Neural progenitor cell (in vitro differentiated cells): ENCODE data around the gene PPIL1. TPM values are rescaled to one million over a fixed set of nuclear protein-coding genes. Genes with fewer than 3 reads are reported as not detected.
"Not testable (repeated sequence)": the region's sequence is repeated elsewhere in the genome, so short reads cannot be mapped to it uniquely, and the experiment has no call there.

ENCODE experiments used
- DNase-seq: peaks from one replicate; pipeline ENCODE4 v3.0.0-alpha.2; 2016; ENCODE audit warnings: low spot score
- H2AFZ ChIP-seq: fragments of 200-600 bp; sonication (generic); replicated peaks from 2 replicates; pipeline ENCODE4 v1.6.1; 2016; ENCODE audit warnings: antibody characterized with exemption
- H3F3A ChIP-seq: fragments of 200-600 bp; sonication (generic); 2 replicates; pipeline ENCODE4 v1.6.1; 2016; ENCODE audit warnings: antibody characterized with exemption, low read depth
- H3K27ac ChIP-seq: fragments of 200-600 bp; sonication (generic); 2 replicates; pipeline ENCODE4 v1.5.1; 2016; ENCODE audit warnings: mild to moderate bottlenecking
- H3K27me3 ChIP-seq: fragments of 200-600 bp; sonication (generic); 2 replicates; pipeline ENCODE4 v1.6.1; 2016; ENCODE audit warnings: mild to moderate bottlenecking, moderate library complexity
- H3K36me3 ChIP-seq: fragments of 200-600 bp; sonication (generic); 2 replicates; pipeline ENCODE4 v1.5.1; 2016
- H3K4me1 ChIP-seq: fragments of 200-600 bp; sonication (generic); 2 replicates; pipeline ENCODE4 v1.6.1; 2016; ENCODE audit warnings: mixed run types
- H3K4me2 ChIP-seq: fragments of 200-600 bp; sonication (generic); 2 replicates; pipeline ENCODE4 v1.6.1; 2016
- H3K4me3 ChIP-seq: fragments of 200-600 bp; sonication (generic); 2 replicates; pipeline ENCODE4 v1.5.1; 2016
- H3K79me2 ChIP-seq: fragments of 200-600 bp; sonication (generic); 2 replicates; pipeline ENCODE4 v1.6.1; 2016; ENCODE audit warnings: low read depth
- H3K9ac ChIP-seq: fragments of 200-600 bp; sonication (generic); 2 replicates; pipeline ENCODE4 v1.6.1; 2016
- H3K9me3 ChIP-seq: fragments of 200-600 bp; sonication (generic); 2 replicates; pipeline ENCODE4 v1.5.1; 2016; ENCODE audit warnings: low read depth
- H4K20me1 ChIP-seq: fragments of 200-600 bp; sonication (generic); 2 replicates; pipeline ENCODE4 v1.6.1; 2016; ENCODE audit warnings: low read depth
- H3K27ac Mint-ChIP-seq: 3 replicates; pipeline ENCODE4 v1.8.0; 2021; ENCODE audit warnings: mixed read lengths
- H3K27me3 Mint-ChIP-seq: 2 replicates; pipeline ENCODE4 v1.8.0; 2022; ENCODE audit warnings: low read depth, mild to moderate bottlenecking, inconsistent platforms, moderate library complexity, mixed read lengths; ENCODE audit not compliant: insufficient read depth
- H3K36me3 Mint-ChIP-seq: 3 replicates; pipeline ENCODE4 v1.8.0; 2021; ENCODE audit warnings: mixed read lengths
- H3K4me1 Mint-ChIP-seq: 3 replicates; pipeline ENCODE4 v1.8.0; 2021; ENCODE audit warnings: mixed read lengths
- H3K4me3 Mint-ChIP-seq: 3 replicates; pipeline ENCODE4 v1.8.0; 2021; ENCODE audit warnings: mild to moderate bottlenecking, moderate library complexity, mixed read lengths
- H3K9me3 Mint-ChIP-seq: 3 replicates; pipeline ENCODE4 v1.8.0; 2020; ENCODE audit warnings: mixed read lengths
- EZH2 ChIP-seq: fragments of 200-600 bp; sonication (generic); IDR thresholded peaks from 2 replicates; pipeline ENCODE4 v1.6.1; 2017; ENCODE audit warnings: antibody characterized with exemption, mild to moderate bottlenecking, moderate library complexity
- EZH2phosphoT487 ChIP-seq: fragments of 200-600 bp; sonication (generic); IDR thresholded peaks from 2 replicates; pipeline ENCODE4 v1.6.1; 2017; ENCODE audit warnings: antibody characterized with exemption
- total RNA-seq: library from RNA; depleted of rRNA; stranded (reverse); fragments of >200 nt; gene quantifications from 2 replicates; pipeline ENCODE4 v1.2.3, GENCODE V29; 2015; ENCODE audit warnings: low replicate concordance
- TF ChIP-seq, protein P1 (sequence below): fragments of 200-600 bp; sonication (generic); IDR thresholded peaks from 2 replicates; pipeline ENCODE4 v1.5.1; 2017; ENCODE audit warnings: antibody characterized with exemption, mild to moderate bottlenecking

Gene PPIL1
- total RNA-seq, 1 donor from 2014 or later, result 93.1 TPM

DNA sequence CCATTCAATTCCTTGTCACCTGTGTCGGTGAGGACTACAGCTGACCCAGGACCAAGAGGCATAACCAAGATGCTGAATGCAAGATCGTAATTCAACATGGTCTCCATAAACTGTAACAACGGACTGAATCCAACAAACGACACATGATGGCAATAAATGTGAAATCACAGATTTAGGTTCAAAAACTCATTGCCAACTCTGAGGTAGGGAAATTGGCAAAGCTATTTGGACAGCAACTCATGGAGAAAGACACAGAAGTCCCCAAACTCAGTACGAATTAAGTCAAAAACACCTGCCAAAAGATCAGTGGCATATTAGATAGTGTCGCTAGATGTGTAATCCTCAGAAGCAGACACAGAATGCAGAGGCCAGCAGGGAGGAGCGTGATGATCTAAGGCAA, 60.4 kb downstream of the PPIL1 start:
- peaks cover 17% of the 10 kb centered on the region for H3K4me1 ChIP-seq
- H3K4me2 ChIP-seq, result no peak overlapping the region
- no peaks in the 10 kb centered on the region for H3K36me3 Mint-ChIP-seq
- H3K27ac Mint-ChIP-seq, result peak overlapping the region; percentile 17
- peaks cover 34% of the 10 kb centered on the region for H3K4me1 Mint-ChIP-seq
- DNase-seq, result no peak
- H3K9ac ChIP-seq, result no peak overlapping the region
- no peak overlapping the region for H3K4me3 ChIP-seq
- peaks cover 11% of the 10 kb centered on the region for H3K27me3 Mint-ChIP-seq
- H3F3A ChIP-seq, result no peaks in the 10 kb centered on the region
- H3K9me3 Mint-ChIP-seq, result no peaks in the 10 kb centered on the region
- TF ChIP-seq EZH2phosphoT487, result no peak
- TF ChIP-seq, protein P1, sequence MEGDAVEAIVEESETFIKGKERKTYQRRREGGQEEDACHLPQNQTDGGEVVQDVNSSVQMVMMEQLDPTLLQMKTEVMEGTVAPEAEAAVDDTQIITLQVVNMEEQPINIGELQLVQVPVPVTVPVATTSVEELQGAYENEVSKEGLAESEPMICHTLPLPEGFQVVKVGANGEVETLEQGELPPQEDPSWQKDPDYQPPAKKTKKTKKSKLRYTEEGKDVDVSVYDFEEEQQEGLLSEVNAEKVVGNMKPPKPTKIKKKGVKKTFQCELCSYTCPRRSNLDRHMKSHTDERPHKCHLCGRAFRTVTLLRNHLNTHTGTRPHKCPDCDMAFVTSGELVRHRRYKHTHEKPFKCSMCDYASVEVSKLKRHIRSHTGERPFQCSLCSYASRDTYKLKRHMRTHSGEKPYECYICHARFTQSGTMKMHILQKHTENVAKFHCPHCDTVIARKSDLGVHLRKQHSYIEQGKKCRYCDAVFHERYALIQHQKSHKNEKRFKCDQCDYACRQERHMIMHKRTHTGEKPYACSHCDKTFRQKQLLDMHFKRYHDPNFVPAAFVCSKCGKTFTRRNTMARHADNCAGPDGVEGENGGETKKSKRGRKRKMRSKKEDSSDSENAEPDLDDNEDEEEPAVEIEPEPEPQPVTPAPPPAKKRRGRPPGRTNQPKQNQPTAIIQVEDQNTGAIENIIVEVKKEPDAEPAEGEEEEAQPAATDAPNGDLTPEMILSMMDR, result no peak
- no peak for TF ChIP-seq EZH2
- H3K9me3 ChIP-seq, result no peaks in the 10 kb centered on the region
- H2AFZ ChIP-seq, result no peak overlapping the region
- H3K27me3 ChIP-seq, result peaks cover 2% of the 10 kb centered on the region
- H4K20me1 ChIP-seq, result no peaks in the 10 kb centered on the region
- no peak overlapping the region for H3K27ac ChIP-seq
- no peaks in the 10 kb centered on the region for H3K79me2 ChIP-seq
- H3K36me3 ChIP-seq, result no peaks in the 10 kb centered on the region
- H3K4me3 Mint-ChIP-seq, result no peak overlapping the region

DNA sequence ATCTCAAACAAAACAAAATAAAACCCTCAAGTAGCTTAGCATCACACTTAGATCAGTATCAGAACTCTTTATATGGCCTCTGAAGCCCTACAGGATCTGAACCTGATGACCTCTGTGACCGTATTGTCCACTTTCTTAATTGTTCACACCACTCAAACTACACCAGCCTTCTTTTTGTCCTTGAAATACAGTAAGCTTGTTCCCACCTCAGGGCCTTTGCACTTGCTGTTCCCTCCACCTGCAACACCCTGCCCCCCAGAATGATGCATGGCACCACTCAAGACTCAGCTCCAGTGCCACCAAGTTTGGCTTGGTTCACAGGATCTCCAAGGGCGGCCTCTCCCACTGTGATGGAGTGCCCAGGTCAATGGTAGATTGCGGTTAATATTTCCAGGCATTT, 61.1 kb downstream of the PPIL1 start:
- Mint-ChIP-seq H3K9me3 (no peaks in the 10 kb centered on the region), H3K4me3 (no peak overlapping the region), H3K27ac (no peak overlapping the region), H3K36me3 (no peaks in the 10 kb centered on the region), H3K4me1 (peaks cover 38% of the 10 kb centered on the region), H3K27me3 (peaks cover 10% of the 10 kb centered on the region)
- no peaks in the 10 kb centered on the region for H4K20me1 ChIP-seq
- H3K4me2 ChIP-seq, result no peak overlapping the region
- TF ChIP-seq EZH2phosphoT487, result no peak
- no peak for TF ChIP-seq EZH2
- TF ChIP-seq, protein P1, result no peak
- no peaks in the 10 kb centered on the region for H3K79me2 ChIP-seq
- no peaks in the 10 kb centered on the region for H3K9me3 ChIP-seq
- DNase-seq, result no peak
- no peaks in the 10 kb centered on the region for H3K36me3 ChIP-seq
- no peak overlapping the region for H3K9ac ChIP-seq
- H3K4me1 ChIP-seq, result peaks cover 17% of the 10 kb centered on the region
- no peak overlapping the region for H3K4me3 ChIP-seq
- H2AFZ ChIP-seq, result no peak overlapping the region
- H3K27ac ChIP-seq, result no peak overlapping the region
- no peaks in the 10 kb centered on the region for H3F3A ChIP-seq
- H3K27me3 ChIP-seq, result peaks cover 9% of the 10 kb centered on the region

DNA sequence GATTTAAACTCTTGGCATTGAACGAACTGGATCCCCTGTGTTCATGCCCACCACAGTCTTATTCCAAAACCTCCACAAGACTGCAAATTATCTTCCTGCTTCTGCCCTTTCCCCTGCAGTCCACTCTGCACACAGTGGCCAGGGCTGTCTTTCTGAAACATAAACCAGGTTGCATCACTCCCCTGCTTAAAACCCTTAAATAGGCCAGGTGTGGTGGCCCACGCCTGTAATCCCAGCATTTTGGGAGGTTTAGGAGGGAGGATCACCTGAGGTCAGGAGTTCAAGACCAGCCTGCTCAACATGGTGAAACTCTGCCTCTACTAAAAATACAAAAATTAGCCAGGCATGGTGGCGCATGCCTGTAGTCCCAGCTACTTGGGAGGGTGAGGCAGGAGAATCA, 61.6 kb downstream of the PPIL1 start:
- H2AFZ ChIP-seq, DNase-seq, H3K4me2 ChIP-seq, H3K4me3 Mint-ChIP-seq, H3K79me2 ChIP-seq, H3K9me3 Mint-ChIP-seq, H3K36me3 ChIP-seq, H3K9me3 ChIP-seq, H3K36me3 Mint-ChIP-seq, H3K4me3 ChIP-seq, H3K9ac ChIP-seq, H4K20me1 ChIP-seq, H3K27ac ChIP-seq, H3K27me3 Mint-ChIP-seq, H3K27ac Mint-ChIP-seq, H3F3A ChIP-seq: not testable (repeated sequence)
- Histone ChIP-seq H3K27me3 (peaks cover 13% of the 10 kb centered on the region), H3K4me1 (peaks cover 15% of the 10 kb centered on the region)
- H3K4me1 Mint-ChIP-seq, result peaks cover 38% of the 10 kb centered on the region

DNA sequence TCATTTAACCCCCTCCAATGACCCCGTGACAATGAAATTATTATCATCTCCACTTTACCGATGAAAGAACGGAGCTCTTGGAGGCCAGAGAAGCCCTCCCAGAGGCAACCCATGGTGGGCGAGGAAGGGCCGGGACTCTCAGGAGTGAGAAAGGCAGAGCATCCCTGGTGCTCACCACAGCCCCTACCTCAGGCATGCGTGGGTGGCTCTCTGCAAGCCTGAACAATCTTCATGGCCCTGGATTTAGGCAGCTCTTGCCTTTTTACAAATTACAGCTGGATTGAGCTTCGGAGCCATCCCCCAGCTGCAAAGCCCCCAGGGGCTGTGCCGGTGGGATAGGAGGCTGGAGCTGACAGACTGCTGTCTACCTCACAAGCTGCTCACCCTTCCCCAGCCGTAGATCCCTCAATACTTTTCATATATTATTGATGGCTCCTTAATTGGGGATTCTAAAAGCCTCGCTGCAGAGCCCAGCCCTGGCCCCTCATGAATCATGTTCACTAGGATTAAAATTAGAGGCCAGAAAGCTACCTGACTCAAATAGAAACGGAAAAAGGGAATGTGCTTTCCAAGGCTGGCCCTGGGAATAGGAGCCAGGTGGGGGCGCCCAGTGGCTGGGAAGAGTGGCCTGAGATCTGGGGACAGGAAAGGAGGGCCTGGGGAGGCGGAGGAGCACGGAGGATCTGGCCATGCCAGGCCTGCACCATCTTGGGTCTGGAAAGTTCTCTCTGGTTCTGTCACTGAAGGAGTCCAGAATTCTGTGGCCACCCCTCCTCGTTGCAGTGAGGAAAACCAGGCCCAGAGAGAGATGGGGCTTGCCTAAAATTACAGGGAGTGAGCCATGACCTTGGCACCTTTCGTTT, 64.4 kb downstream of the PPIL1 start:
- H3K36me3 Mint-ChIP-seq, result no peaks in the 10 kb centered on the region
- H3K27ac Mint-ChIP-seq, result no peak overlapping the region
- Histone ChIP-seq H3K4me2 (no peak overlapping the region), H4K20me1 (no peaks in the 10 kb centered on the region), H3K27me3 (peaks cover 20% of the 10 kb centered on the region), H3K4me3 (no peak overlapping the region), H3K36me3 (no peaks in the 10 kb centered on the region), H3F3A (peaks cover 9% of the 10 kb centered on the region), H3K27ac (no peak overlapping the region), H3K9ac (no peak overlapping the region), H3K4me1 (peaks cover 24% of the 10 kb centered on the region), H3K79me2 (no peaks in the 10 kb centered on the region), H2AFZ (peak overlapping the region; percentile 24), H3K9me3 (no peaks in the 10 kb centered on the region)
- H3K27me3 Mint-ChIP-seq, result peaks cover 11% of the 10 kb centered on the region
- no peak overlapping the region for H3K4me3 Mint-ChIP-seq
- peak; percentile 41 for DNase-seq
- TF ChIP-seq, protein P1, result peak; percentile 46
- no peak for TF ChIP-seq EZH2
- no peak for TF ChIP-seq EZH2phosphoT487
- H3K4me1 Mint-ChIP-seq, result peaks cover 50% of the 10 kb centered on the region
- H3K9me3 Mint-ChIP-seq, result no peaks in the 10 kb centered on the region
